Peyer's patch (tissue), 4 donors: ENCODE results near the gene CCDC51.

Experiments used
- POLR2A ChIP-seq, 2 donors: fragments of 450-650 bp; IDR thresholded peaks; one replicate each; pipeline ENCODE4 v1.5.1; 2017; ENCODE audit warnings: antibody characterized with exemption in 2 of 2, mild to moderate bottlenecking in 2 of 2, moderate library complexity in 2 of 2
- TF ChIP-seq, protein P1 (sequence below), 6 experiments: fragments of 450-650 bp in 4 of 6; fragments of 200-600 bp in 2 of 6; sonication (generic) in 1 of 6; IDR thresholded peaks; one replicate each; pipeline ENCODE4 v1.5.1; 2017 to 2019; ENCODE audit warnings: antibody characterized with exemption in 6 of 6, mild to moderate bottlenecking in 3 of 6, moderate library complexity in 1 of 6

DNA sequence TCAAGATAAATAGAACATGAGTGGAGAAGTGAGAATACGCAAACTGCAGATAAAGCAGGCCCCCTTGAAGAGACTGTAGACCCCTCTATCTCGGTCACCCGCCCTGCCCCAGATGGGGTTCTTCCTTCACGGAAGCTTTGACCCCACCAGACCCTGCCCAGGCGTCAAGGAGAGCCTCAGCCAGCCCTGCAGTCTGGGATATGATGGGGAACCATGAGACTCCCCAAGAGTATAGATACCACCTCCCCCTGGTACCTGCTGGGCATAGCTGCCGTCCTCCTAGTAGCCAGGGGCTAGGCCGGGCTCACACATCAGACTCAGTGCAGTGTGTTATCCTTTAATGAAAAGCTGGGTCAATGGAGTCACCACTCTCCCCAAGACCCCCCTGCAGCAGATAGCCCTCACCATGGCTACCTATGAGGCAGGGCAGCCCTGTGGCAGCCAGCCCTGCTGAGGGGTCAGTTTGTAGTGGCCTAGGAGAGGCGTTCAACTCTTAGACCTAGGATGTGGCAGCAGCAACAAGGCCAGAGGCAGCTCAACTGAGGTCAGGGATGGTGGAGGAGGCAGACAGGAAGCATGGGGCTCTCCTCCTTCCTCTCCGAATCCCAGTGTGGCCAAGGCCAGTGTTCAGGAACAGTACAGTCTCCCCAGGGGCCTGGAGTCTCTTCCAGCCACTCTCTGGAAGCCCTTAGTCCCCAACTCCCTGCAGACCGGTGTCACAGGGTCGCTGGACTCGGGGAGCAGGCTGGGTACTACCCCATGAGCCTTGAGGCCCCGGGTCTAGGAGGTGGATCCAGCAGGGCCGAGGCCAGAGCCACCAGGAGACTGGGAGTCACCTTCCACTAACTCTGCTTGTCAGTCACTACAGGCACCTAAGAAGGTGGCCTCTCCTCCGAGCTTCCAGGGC is 36.1 kb downstream of the CCDC51 start:
- TF ChIP-seq POLR2A (IDR thresholded peaks at IDR 0.05), result no peak
- TF ChIP-seq, protein P1, sequence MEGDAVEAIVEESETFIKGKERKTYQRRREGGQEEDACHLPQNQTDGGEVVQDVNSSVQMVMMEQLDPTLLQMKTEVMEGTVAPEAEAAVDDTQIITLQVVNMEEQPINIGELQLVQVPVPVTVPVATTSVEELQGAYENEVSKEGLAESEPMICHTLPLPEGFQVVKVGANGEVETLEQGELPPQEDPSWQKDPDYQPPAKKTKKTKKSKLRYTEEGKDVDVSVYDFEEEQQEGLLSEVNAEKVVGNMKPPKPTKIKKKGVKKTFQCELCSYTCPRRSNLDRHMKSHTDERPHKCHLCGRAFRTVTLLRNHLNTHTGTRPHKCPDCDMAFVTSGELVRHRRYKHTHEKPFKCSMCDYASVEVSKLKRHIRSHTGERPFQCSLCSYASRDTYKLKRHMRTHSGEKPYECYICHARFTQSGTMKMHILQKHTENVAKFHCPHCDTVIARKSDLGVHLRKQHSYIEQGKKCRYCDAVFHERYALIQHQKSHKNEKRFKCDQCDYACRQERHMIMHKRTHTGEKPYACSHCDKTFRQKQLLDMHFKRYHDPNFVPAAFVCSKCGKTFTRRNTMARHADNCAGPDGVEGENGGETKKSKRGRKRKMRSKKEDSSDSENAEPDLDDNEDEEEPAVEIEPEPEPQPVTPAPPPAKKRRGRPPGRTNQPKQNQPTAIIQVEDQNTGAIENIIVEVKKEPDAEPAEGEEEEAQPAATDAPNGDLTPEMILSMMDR (IDR thresholded peaks at IDR 0.05), result no peak
